ENCODE measurements around the gene CSGALNACT2.
"Not testable (repeated sequence)": the region's sequence is repeated elsewhere in the genome, so short reads cannot be mapped to it uniquely, and the experiment has no call there.

CSGALNACT2 gene

GRCh38 chr10:43151371-43151770 is 13.1 kb downstream of the CSGALNACT2 start:
- DNase-seq = no peak

GRCh38 chr10:43153901-43154300 is 15.7 kb downstream of the CSGALNACT2 start:
- DNase-seq = no peak

DNA sequence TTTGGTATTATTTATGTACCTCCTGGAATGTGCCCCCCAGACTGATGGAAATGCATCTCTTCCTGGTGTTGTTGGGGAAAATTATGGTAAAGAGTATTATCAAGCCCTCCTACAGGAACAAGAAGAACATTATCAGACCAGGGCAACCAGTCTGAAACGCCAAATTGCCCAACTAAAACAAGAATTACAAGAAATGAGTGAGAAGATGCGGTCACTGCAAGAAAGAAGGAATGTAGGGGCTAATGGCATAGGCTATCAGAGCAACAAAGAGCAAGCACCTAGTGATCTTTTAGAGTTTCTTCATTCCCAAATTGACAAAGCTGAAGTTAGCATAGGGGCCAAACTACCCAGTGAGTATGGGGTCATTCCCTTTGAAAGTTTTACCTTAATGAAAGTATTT is 17.0 kb downstream of the CSGALNACT2 start:
- no peak for DNase-seq

DNA sequence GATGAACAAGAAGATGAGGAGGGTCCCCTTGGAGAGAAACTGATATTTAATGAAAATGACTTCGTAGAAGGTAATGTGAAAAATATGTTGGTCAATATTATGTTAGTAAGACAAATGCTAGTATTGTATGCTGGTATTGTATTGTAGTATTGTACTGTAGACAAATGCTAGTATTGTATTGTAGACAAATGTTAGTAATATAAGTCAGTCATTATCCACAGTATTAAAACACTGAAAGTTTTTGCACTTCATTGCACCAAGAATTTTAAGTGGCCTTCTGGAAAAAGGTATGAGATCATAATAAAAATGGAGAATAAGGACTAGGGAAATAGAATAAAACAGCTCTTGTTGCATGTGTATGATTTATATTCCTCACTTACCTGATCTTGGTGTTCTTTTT is 17.5 kb downstream of the CSGALNACT2 start:
- DNase-seq = no peak

DNA sequence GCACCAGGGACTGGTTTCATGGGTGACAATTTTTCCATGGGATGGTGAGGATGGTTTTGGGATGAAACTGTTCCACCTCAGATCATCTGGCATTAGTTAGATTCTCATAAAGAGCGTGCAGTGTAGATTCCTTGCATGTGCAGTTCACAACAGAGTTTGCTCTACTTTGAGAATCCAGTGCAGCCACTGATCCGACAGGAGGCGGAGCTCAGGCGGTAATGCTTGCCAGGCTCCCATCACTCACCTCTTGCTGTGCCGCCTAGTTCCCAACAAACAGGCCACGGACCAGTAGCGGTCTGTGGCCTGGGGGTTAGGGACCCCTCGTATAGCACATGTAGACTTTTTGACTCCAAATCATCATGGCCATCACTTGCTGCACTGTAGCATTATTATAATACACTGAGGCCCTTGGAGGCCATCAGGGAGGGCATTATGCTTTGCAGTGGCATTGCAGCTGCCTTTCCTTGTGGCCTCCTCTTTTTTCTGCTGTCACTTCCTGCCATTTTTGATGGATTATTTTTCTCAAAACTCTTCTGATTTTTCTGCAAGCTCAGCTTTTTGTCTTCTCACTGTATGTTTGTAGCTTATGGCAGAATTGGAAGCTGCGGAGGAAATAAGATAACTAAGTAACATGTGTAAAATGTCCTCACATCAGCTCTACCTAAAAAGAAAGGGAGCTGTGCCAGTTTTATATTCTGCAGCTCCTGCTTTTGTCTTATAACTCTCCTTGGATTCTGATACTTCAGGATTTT is 18.5 kb downstream of the CSGALNACT2 start:
- no peak for DNase-seq

GRCh38 chr10:43158636-43159035 is 20.4 kb downstream of the CSGALNACT2 start:
- no peak for DNase-seq

GRCh38 chr10:43160046-43160920 is 22.0 kb downstream of the CSGALNACT2 start:
- DNase-seq = no peak

DNA sequence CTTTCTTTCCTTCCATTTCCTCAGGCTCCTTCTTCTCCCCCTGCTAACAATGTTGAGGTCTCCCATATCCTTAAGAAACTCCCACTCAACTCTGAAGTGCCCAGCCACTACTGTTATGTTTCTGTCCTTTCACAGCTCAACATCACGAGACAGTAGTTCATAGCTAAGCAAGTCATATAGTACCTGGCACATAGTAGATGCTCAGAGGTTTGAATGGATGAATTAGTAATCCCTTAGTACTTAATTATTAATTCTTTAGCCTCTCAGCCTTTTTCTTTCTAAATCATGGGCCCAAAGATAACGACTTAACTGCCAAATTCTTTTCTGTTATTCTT is 22.6 kb downstream of the CSGALNACT2 start:
- DNase-seq = no peak

- DNase-seq = no peak
Observed at GRCh38 chr10:43162604-43163003, 24.4 kb downstream of the CSGALNACT2 start.

- no peak for DNase-seq
Observed at GRCh38 chr10:43166207-43166879, 28.1 kb downstream of the CSGALNACT2 start.

DNA sequence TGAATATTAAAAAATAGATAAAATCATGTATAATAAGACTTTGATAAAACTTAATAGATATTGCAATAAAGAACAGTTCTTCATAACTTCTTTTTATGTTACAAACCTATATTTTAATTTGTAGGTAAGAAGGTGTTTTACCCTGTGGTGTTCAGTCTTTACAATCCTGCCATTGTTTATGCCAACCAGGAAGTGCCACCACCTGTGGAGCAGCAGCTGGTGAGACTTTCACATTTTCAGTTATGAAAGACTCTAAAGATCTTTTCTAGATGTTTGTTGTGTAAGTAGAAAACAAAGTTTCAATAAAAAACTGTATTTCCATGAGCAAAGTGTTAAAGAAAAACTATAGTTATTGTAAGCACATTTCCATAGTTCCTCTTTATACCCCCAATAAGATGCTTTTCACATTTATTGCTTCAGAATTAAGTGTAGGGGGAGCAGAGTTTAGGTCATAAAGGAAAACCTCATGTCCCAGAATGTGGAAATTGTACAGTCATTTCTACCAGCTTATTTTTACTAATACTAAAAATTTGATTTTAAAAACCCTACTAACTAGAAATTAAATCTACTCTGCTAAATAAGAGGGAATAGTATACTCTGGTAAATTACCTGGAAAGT is 28.7 kb downstream of the CSGALNACT2 start:
- no peak for DNase-seq

GRCh38 chr10:43167498-43167889 is 29.2 kb downstream of the CSGALNACT2 start:
- no peak for DNase-seq

DNA sequence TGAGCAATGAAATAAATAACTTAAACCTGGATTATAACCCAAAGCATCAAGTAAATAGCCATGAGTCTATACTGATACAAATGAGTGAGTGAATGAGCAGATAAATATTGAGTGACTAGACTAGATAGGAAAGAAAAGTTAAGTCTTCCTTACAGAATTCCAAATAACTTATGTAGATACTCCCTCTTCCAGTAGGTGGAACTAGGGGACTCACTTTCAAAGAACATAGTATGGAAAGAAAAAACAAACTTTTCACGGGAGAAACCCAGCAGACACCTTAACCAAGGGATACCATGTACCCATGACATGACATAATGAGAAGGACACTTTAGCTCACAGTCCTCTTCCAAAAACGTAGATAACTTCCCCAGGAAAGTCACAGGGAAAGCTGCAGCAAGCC is 32.2 kb downstream of the CSGALNACT2 start:
- no peak for DNase-seq

DNA sequence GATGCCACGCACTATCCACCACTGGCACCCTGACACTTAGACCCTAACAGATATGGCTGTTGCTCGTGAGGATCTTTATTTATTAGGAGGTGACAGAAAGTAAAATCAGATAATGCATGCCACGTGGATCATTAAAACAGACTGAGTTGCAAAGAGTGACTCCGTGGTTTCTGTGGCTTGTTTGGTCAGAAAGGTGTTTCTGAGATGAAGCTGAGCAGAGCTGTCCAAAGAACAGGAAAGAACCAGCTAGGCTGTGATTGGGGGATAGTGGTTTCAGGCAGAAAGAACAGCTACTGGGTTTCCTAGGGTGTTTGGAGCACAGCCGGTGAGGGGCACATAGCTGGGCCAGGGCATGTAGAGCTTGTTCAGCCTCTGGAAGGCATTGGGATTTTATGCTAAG is 34.4 kb downstream of the CSGALNACT2 start:
- DNase-seq = no peak

DNA sequence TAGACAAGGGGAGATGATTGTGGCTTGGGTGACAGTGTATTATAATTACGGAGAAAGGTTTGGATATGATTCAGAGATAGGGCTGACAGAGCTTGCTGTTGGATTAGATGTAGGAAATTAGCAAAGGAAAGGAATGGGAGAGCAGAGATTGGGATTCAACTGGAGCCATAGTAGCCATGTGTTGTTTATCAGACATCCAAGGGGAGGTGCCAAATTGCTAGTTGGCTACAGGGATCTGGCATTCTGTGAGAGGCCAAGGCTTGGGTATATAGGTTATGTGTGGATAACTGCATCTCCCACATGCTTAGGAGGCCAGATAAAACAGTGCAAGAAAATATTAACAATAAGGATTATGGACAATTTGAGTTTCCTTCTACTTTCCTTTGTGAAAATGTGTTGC is 34.9 kb downstream of the CSGALNACT2 start:
- DNase-seq = no peak

DNA sequence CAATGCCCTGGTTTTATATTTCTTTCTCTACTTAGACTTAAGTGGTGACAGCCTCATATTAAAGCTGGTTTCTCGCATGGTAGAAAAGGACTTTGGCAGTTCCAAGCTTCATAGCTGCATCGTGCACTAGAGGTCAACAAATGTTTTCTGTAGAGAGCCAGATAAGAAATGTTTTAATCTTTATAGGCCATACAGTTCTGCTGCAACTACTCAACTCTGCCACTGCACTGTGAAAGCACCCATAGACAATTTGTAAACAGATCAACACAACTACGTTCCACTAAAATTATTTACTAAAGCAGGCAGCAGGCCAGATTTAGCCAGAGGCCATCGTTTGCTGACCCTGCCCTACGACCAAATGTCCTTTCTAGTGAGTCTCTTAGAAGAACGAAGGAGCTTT is 36.7 kb downstream of the CSGALNACT2 start:
- no peak for DNase-seq

DNA sequence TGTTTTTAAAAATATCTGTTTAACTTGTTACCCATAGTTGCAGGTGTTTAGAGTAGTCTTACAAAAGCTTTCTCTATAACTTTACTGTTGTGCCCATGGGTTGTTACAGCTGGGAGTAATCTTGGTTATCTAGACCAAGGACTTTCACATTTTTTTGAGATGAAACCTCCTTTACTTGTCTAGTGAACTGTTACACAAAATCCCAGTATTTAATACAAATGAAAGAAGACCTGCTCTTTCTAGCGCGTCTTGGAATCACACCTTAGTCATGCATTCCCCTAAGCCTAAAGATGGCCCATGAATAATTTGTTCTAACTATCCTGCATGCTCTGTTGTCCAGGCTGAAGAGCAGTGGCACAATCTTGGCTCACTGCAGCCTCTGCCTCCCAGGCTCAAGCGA is 38.0 kb downstream of the CSGALNACT2 start:
- DNase-seq = no peak

GRCh38 chr10:43177595-43177994 is 39.4 kb downstream of the CSGALNACT2 start:
- no peak for DNase-seq

GRCh38 chr10:43181146-43181545 is 42.9 kb downstream of the CSGALNACT2 start:
- no peak for DNase-seq

GRCh38 chr10:43183764-43184163 is 45.5 kb downstream of the CSGALNACT2 start:
- not testable (repeated sequence) for DNase-seq

DNA sequence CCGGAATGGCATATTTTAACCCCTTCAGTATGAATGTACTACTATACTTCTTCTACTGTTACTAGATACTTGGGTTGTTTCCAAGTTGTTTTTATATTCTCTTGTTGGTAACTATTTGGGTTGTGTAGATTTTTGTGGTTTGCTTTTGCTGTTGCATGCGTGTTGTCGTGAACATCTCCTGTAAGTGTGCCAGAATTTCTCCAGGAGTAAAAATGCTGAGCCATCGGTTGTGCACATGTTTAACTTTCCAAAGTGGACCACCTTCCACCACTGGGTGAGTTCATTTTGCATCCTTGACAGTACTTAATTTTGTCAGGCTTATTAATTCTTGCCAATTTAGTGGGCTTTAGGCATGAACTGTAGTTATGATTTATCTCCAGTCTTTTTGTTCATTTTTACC is 47.9 kb downstream of the CSGALNACT2 start:
- no peak for DNase-seq

DNA sequence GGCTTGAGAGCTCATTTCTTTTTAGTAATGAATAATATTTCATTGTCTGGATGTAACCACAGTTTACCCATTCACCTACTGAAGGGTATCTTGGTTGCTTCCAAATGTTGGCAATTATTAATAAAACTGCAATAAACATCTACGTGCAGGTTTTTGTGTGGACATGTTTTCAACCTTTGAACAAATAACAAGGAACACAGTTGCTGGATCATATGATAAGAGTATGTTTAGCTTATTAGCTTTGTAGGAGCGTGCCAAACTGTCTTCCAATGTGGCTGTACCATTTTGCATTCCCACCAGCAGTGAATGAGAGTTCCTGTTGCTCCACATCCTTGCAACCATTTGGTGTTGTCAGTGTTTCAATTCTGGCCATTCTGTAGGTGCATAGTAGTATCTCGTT is 49.0 kb downstream of the CSGALNACT2 start:
- DNase-seq = no peak

DNA sequence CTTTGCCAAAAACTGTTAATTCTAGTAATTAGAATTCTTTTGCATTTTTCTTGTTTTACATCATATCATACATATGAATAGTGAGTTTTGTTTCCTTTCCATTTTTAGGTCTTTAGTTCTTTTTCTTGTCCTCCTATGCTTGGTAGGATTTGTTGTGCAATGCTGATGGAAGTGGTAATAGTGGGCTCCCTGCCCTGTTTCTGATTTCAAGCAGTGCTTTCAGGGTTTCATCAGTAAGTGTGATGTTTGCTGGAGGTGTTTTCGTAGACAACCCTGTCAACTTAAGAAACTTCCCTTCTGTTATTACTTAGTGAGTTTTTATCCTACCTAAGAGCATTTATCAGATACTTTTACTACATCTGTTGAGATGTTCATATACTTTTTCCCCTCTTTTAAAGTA is 50.5 kb downstream of the CSGALNACT2 start:
- no peak for DNase-seq
